HG03460 (cell line): ENCODE data around the gene KLHDC4.

ENCODE experiments used
- ATAC-seq: cut with Tn5 transposase; IDR thresholded peaks from one replicate; pipeline ENCODE4 v1.9.1; 2021; ENCODE audit not compliant: unreplicated experiment

The KLHDC4 gene

DNA sequence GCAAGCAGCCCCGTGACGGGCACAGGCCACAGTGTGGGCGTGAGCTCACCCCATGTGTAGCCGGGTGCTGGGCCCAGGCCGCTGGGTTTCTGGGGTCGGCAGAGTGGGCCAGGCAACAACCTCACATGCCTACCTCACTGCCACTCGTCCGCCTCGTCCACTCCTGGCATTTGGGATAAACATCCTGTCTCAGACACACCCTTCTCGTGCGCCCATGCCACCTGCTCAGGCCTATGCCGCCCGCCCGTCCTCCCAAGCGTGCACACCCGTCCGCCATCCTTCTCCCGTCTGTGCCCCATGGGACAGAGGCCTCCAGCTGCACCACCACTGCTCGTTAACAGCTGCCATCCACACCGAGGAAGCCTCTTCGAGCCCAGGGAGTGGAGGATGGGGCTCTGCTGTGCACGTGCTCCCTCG lies 64.3 kb downstream of the KLHDC4 start:
- ATAC-seq, result no peak

DNA sequence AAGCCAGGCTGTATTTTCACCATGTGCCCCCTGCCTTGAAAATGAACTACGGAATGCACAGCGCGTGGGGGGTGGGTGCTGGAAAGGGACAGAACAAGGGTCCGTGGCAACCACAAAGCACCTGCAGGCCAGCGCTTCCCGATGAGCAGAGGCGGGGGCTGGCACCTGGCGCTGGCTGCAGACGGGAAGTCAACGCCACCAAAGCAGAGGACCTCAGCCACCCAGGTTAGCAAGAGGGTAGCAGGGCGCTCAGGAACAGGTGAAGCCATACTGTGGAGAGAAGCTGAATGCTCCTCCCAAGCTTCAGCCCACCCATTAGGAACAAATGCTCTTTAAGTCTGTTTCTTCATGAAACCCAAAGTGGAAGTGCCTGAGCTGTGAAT lies 64.7 kb downstream of the KLHDC4 start:
- no peak for ATAC-seq

DNA sequence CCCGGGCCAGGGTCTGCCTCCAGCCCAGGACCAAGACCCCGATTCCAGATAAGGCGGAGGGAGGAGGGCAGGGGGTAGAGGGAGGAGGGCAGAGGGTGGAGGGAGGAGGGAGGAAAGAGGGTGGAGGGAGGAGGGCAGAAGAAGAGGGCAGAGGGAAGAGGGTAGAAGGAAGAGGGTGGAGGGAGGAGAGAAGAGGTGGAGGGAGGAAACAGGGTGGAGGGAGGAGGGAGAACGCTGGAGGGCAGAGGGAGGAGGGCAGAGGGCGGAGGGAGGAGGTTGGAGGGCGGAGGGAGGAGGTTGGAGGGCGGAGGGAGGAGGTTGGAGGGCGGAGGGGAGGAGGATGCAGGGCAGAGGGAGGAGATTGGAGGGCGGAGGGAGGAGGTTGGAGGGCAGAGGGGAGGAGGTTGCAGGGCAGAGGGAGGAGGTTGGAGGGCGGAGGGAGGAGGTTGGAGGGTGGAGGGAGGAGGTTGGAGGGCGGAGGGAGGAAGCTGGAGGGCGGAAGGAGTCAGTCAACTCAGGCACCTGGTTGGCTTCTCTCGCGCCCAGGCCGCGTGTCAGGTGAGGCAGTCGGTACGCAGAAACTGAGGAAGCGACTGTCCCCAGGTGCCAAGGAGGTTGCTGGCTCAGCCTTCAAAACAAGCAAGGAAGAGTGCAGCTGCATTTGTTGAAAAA lies 65.2 kb downstream of the KLHDC4 start:
- no peak for ATAC-seq

DNA sequence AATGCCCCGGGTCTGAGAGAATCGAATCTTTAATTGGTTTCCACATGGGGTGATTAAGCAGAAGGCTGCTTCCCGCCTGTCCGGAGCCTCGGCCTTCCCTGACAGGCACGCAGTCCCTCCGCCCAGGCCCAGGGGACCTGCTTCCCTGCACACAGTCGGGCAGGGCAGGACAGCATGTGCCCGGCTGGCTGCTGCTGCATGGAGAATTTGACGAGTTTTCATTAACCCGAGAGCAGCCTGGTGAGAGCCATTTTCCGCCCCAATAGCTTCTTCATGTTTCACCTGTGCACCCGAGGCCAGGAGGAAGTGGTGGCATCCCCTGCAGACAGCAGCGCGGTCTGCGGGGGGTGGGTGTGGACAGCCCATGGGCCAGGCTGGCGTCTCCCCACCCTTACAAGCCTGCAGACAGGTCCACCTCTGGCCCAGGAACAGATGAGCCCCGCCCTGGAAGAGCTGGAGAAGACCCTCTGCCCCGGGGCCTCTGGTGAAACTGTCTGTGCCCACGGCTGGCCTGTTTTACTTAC lies 67.0 kb downstream of the KLHDC4 start:
- ATAC-seq, result peak; percentile 32

DNA sequence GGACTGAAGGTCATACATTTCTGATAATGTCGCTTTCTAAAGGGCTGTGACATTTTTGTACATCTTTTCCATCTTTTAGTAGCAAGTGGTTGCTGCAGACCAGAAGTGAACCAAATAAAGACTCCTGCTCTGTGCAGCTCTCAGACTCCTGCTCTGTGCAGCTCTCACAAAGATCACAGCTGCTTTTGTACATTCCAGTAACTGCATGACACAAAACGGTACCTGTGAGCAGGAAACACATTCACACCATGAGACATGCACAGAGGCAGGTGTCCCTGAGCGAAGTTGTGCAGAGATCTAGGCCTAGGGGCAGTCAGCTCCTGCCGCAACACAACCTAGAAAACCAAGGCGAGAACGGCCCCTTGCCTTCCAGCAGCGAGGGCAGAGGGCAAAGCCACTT lies 67.5 kb downstream of the KLHDC4 start:
- ATAC-seq, result no peak

DNA sequence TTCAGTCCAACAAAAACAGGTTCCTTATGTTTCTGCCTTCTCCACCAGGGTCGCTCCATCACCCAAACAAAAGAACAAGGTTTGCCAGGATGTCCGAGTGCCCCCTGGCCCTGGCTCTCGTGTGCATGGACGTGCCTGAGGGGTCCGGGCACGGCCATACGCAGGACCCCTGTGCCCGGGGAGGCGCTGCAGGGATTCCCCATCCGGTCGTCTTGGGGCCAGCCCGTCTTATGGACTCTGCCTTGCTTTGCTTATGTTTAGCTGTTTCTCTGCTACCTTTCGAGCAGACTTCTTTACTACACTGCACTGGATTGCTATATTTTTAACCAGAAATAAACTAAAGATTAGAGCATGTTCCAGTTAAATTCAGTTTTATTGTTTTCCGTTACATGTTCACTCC lies 68.0 kb downstream of the KLHDC4 start:
- no peak for ATAC-seq

DNA sequence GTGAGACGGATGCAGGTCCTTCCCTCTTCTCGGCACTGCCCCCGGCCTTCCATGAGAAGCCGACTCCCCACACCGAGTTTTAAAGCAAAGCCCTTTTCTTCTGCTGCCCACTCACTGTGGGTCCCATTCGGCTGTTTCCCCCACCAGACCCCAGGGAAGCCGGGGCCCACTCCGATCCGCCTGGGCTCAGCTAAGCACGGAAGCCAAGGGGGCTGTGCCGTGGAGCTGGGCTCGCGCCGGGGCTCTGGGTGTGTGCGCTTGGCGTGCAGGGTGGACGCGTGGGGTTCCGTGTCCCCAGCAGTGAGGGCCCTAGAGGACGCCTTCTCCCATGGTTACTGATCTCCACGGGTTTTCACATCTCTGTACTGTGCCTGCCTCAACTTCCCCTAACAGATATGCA lies 68.5 kb downstream of the KLHDC4 start:
- ATAC-seq, result no peak

DNA sequence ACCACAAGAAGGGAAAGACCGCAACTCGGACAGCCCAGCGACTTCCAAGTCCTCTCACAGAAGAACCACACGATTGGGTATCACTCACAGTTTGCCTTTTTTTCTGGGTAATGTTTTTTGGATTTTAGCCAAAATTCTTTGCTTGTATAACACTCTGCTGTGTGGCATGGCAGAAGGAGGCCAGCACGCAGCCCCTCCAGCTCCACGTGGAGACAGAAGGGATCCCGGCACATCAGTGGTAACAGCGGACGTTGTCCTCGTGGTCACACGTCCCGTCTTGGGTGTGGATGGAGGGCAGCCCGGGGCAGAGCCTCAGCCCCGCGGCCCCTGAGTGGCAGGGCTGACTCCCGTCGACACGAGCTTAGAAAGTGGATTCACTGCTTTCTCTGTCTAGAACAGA lies 69.1 kb downstream of the KLHDC4 start:
- ATAC-seq, result no peak

DNA sequence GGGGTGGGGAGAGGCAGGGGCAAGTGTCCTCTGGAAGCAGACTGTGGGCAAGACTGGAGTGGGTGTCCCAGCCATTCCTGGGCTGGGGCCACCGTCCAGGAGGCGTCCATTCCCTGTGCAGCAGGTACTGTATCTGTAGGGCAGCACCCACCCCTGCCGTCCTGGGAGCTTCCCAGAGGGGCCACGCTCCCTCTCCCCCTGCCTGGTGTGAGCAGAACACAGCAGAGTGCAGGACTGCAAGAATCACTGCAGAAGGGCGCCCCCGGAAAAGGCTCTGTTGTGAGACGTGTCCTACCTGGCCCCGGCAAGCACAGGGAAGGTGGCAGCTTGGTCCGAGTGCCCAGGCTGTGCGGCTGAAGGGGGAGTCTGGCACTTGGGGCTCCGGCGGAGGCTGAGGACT lies 70.3 kb downstream of the KLHDC4 start:
- no peak for ATAC-seq

DNA sequence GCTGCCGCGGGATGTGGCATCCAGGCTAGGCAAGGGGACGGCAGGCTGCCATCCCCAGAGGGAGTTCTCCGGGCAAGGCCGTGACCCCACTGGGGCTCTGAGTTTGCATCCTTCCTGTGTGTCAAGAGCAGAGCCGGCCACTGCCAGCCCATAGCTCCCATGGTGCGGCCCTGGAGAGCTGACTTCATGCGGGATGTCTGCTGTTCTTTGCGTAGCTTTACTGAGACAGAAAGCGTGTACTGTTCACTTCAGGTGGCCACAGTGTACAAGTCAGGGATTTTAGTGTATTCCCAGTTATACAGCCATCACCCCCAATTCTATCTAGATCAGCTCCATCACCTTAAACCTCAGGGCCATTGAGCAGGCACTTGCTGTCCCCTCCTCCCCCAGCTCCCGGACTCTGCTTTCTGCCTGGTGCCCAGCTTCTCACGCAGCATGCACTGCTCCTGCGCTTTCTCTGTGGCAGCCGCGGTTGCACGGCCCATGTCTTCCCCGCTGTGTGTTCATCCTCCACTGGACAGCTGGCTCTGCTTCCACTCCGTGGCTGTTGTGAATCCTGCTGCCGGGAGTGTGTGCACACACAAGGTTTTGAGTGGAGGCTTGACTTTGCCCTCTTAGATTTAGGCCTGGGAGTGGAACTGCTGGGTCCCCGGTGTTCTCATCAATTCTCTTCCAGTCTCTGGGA lies 71.2 kb downstream of the KLHDC4 start:
- no peak for ATAC-seq

DNA sequence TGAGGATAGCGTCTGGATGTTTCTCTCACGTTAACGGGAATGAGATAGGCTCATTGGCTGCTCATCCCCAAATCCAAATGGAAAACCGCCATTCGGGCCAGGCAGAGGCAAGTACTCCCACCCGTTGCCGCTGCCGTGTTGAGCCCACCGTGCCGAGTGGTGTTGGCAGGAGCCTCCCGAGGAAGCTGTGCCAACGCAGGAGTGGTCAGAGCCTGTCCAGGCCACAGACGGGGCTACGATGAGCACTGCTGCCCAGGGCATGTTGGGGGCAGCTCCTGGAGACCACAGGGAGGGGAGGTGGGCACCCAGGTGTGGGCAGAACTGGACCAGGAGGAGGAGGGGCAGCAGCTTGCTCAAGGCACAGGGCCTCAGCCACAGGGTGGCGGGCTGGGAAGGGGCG lies 72.0 kb downstream of the KLHDC4 start:
- ATAC-seq, result no peak

DNA sequence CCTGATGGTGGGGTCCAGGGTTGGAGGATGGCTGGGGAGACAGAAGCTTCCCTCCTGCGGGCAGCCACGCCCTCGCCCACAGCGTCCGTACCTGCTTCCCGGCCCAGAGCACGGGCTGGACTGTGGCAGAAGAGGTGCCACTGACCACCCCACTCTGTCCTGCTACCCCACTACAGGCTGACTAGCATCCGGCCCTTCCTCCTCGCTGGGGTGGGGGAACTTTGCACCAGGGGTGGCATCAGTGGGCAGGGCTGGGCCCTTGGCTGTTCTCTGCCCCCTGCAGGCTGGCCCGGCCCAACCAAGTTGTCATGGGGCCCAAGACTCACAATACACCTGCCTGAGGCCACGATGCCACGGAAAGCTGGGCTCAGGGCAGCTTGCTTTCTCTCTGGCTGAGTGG lies 73.0 kb downstream of the KLHDC4 start:
- no peak for ATAC-seq

DNA sequence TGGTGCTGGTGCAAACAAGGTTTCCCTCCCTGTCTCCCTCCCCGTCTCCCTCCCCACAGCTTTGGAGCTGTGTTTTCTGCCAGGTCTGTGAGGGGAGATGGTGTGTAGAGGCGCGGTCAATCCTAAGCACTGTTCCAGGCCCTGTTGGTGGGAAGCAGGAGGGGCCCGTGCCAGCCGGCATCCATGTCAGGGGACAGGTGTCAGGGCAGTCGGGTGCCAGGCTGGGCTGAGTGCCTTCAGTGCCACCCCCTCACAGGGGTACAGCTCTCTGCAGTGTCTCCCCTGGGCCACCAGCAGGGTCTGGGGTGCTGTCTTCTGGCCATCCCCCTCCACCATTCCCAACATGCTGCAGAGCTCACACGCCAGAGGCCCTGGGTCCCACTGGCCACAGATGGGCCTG lies 73.6 kb downstream of the KLHDC4 start:
- ATAC-seq, result no peak

DNA sequence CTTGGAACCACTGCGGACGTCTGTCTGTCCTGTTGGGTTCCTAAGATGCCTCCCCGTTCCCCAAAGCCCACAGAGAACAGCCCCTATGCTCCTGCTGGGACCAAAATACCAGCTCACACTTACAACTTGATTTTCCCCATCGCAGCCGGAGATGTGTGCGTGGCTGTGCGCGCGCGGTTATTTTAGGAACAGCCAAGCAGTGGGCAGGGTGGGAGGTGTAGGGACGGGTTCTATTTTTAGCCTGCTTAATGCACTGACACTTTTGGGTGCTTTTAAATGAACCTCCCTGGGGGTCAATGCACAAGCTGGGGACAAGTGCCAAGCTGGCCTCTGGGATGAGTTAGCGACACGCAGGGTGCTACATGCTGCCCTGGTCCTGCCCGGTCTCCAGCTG lies 74.1 kb downstream of the KLHDC4 start:
- ATAC-seq, result no peak

DNA sequence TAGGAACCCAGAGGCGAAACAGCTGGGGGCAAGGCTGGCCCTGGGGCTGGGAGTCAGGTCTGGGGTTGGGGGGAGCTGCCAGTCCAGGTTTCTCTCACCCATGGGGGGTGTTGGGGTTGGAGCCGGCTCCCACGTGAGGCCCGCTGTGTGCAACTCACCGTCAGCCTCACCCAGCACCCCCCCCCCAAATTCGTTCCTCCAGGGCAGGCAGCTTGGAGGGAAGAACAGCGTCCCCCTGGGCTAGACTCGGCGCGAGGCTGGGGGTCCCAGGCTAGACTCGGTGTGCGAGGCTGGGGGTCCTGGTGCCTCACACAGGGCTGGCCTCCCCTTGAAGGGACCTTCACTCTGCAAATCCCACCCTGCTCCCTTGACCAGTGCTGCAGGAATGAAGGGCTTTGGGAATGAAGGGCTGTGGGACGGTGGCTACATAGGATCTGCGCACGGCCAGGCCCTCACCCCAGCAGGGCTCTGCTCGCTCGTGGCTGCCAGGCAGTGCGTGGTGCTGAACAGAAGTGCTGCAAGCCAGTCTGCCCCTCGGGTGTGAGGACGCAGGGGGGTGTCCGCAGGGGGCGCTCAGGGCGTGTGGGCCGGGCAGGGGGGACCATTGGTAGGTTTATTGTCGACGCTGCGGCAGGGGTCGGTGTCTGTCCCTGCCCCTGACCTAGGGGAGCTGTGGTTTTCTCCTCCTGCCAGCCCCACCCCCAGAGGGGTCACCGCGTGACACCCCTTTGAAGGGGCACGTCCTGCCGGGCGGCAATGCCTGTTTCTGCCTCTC lies 74.7 kb downstream of the KLHDC4 start:
- no peak for ATAC-seq

DNA sequence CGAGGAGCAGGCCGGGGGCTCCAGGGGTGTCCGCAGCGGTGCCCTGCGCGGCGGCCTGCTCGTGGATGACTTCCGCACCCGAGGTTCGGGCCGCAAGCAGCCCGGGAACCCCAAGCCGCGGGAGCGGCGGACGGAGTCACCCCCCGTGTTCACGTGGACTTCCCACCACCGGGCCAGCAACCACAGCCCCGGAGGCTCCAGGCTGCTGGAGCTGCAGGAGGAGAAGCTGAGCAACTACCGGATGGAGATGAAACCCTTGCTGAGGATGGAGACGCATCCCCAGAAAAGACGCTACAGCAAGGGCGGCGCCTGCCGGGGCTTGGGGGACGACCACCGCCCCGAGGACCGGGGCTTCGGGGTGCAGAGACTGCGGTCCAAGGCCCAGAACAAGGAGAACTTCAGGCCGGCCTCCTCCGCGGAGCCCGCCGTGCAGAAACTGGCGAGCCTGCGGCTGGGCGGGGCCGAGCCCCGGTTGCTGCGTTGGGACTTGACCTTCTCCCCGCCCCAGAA lies 75.8 kb downstream of the KLHDC4 start:
- no peak for ATAC-seq

DNA sequence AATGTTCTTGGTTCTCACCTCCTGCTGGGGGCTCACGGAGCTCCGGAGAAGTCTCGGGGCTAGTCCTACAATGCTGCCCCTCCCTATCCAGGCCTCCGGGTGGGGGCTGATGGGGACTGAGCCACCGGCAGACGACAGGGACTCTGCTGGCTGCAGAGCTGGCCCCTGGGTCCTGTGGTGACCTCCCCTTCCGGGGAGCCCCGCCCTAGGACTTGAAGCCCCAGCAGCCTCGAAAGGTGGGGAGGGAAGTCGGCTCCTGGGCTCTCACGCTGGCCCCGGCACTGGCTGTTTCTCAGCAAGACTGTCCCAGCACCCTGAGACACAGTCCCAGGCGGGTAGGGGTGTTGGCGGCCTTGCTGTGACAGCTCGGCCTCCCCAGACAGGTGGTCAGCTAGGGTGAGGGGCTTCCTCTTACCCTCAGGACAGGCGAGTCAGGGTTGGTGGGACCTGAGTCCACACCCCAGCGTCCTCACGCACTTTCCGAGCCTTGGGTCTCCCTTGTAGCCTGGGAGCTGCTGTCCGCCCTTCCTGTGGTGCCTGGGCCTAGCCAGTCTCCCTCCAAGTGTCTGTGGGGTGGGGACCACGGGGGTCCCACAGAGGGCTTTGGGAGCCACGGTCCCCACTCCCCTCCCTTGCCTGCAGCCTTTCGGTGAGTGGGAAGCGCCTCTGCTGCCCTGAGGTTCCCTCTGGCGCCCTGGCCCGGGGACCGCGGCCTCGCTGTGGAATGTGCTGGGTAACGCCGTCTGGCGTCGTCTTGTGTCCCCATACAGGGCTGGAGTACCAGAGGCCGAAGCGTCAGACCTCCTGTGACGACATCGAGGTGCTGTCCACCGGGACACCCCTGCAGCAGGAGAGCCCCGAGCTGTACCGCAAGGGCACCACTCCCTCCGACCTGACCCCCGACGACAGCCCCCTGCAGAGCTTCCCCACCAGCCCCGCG lies 76.6 kb downstream of the KLHDC4 start:
- no peak for ATAC-seq

DNA sequence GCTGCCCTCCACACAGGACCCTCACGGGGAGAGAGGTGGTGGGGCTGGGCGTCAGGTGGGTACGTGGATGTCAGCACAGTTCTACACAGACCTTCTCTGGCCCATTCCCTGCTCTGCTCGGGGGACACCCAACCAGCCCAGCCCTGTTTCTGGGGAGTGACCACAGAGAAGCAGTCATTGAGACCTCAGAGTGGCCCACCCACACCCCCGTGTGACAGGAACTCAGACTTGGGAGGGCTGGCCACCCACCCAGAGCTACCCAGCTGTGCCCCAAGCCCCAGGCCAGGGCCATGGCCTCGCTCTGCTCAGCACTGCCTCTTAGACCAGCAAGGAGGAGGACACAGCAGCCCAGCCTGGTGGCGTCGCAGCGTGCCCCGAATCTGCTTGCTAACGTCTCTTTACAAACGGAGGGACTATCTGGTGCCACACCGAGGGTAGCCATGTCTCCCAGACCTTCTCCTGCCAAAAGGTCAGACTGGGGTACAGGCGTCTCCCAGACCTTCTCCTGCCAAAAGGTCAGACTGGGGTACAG lies 77.7 kb downstream of the KLHDC4 start:
- no peak for ATAC-seq

DNA sequence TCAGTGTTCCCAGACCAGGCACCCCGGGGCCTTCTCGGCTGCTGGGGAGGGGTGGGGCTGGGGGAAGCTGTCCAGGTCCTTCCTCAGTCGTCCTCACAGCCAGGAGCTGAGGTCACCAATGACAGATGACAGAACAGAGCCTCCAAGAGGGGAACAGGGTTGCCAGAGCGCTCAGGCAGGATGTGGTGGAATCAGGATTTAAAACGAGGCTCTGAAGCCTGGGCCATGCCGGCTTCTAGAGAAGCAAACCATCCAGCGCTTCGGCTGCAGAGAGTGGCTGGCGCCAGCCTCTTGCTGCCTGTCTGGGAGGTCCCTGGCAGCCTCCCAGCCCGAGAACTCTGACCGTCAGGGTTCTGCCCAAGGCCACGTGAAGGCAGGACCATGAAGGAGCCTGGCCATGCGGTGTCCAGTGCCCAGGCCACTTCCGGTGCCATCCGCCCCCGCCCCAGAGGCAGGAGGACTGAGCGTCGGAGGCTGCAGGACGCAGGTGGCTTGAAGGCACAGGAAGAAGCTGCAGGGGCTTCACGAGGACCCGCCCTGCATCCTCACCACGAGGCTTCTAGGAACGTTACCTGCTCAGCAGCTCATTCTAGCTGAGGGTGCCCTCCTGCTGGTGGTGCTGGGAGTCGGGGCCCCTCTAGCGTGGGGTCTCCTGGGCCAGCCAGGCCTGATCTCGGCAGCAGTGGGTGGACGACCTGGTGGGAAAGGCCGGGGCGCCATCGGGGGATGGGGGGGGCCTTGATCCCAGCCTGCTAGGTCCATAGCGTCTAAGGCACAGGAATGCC lies 78.5 kb downstream of the KLHDC4 start:
- ATAC-seq, result no peak

DNA sequence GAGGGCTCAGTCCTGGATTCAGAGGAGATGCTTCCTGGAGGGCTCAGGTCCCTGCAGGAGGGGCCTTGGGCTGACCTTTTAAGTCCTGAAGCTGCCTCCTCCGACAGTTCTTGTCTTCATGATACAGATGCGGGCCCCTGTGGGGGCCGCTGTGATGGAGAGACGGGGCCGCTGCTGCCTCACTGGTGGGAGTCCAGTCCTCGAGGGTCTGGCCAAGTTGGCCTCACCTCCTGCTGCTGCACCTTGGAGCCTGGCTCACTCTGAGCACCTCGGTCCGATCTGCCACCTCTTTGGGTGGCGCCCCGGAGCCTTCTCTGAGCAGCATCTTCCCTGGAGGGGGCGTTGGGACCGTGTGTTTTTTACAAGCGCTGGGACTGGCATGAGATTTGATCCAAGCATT lies 79.1 kb downstream of the KLHDC4 start:
- no peak for ATAC-seq
